ENCODE results near the gene MRPL34. TPM values are rescaled to one million over a fixed set of nuclear protein-coding genes. Genes with fewer than 3 reads are reported as not detected.

The MRPL34 gene
- total and polyA plus RNA-seq, 4 donors: 23.3 to 301 (median 140) TPM

DNA sequence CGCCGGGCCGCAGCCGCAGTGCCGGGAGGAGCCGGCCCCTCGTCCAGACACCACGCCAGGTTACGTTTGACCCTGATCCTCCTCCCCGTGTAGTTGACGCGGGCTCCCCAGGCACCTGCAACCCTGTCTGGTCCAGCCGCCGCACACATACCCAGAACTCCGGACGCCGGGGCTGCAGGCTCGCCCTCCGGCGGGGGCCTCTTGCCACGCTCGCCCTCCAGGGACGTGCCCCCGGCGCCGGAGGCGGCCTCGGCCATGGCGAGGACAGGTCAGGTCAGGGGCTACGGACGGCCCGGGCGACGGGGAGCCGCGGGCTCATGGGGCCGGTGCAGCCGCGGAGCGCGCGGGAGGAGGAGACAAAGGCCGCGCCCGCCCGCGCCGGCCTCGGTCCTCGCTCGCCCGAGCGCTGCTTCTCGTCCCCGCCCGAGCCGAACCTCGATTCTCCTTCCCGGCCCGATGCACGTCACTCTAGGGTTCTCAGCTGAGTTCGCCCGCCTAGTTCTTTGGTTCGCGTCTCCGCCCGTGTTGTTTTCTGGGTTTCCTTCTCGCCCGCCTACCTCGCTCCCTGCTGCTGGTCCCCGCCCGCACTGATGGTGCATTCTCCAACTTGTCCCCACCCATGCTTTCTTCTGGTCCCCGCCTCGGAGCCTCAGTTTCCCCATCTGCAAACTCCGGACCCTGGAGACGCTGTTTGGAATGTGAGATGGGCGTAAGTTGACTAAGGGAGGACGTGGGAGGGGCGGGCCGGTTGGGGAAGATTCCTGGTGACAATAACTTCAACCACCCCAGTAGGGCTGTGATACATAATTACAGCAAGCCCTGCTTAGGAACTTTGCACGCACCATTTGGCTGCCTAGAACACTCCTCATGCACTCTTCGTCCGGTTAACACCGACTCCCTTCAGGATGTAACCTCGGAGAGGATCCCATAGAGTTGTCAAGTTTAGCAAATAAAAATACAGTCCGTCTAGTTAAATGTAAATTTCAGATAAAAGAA, 29.0 kb downstream of the MRPL34 start, which contains the start of gene ANO8:
TSS of gene ANO8 (minus strand) at position 442 of the 996 bp plus-strand sequence. CDS start at position 257, 185 bp downstream.
- Histone ChIP-seq H3K9ac (ENCODE audit: low read depth in 1 of 2, low read length in 2 of 2) (peak within 1 kb of the TSS in 1 of 2 donors; percentile 56), H3K36me3 (ENCODE audit: control insufficient read depth in 4 of 4, insufficient read depth in 3 of 4, low read depth in 1 of 4, low read length in 3 of 4) (no peaks in the 10 kb centered on the region), H3K27ac (ENCODE audit: low read depth in 1 of 2, low read length in 2 of 2) (no peak within 1 kb of the TSS), H3K9me3 (ENCODE audit: control insufficient read depth in 4 of 4, low read length in 3 of 4) (no peaks in the 10 kb centered on the region), H3K4me1 (ENCODE audit: control insufficient read depth in 4 of 4, insufficient read depth in 4 of 4, low read length in 3 of 4) (peaks cover 8 to 34% (median 25%) of the 10 kb centered on the region in 4 donors), H3K27me3 (ENCODE audit: control insufficient read depth in 4 of 4, insufficient read depth in 4 of 4, low read length in 3 of 4) (no peaks in the 10 kb centered on the region), H3K4me3 (ENCODE audit: low read depth in 1 of 3, low read length in 3 of 3) (peak within 1 kb of the TSS; percentile 49 to 71 (median 63))
- peak; percentile 94 for DNase-seq (ENCODE audit: low spot score)
- WGBS: 2% methylated on average over 86 of the region's 86 CpGs
- no peak for TF ChIP-seq JUND (IDR thresholded peaks at IDR 0.05)
- no peak for TF ChIP-seq FOXA2 (IDR thresholded peaks at IDR 0.05)
- no peak for TF ChIP-seq EGR1 (IDR thresholded peaks at IDR 0.05; ENCODE audit: low read depth in 2 of 2)
- no peak for TF ChIP-seq FOXA1 (IDR thresholded peaks at IDR 0.05)
- no peak for TF ChIP-seq HNF4G (IDR thresholded peaks at IDR 0.05)
- TF ChIP-seq GABPA (IDR thresholded peaks at IDR 0.05 in 1 of 2, conservative IDR thresholded peaks at IDR 0.05 in 1 of 2): peak in 1 of 2 donors; percentile 36
- no peak for TF ChIP-seq ATF3 (IDR thresholded peaks at IDR 0.05)
- TF ChIP-seq YY1 (IDR thresholded peaks at IDR 0.05): peak; percentile 54
- TF ChIP-seq NR2F2 (IDR thresholded peaks at IDR 0.05): no peak
- TF ChIP-seq SP1 (IDR thresholded peaks at IDR 0.05): peak; percentile 62
- TF ChIP-seq, protein P1, sequence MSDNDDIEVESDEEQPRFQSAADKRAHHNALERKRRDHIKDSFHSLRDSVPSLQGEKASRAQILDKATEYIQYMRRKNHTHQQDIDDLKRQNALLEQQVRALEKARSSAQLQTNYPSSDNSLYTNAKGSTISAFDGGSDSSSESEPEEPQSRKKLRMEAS (IDR thresholded peaks at IDR 0.05): no peak
- peak; percentile 25 to 40 for TF ChIP-seq RXRA (IDR thresholded peaks at IDR 0.05)
- TF ChIP-seq TAF1 (conservative IDR thresholded peaks at IDR 0.05): no peak
- TF ChIP-seq REST (IDR thresholded peaks at IDR 0.05): no peak
- TF ChIP-seq RAD21 (IDR thresholded peaks at IDR 0.05): peak in 1 of 2 donors; percentile 29
- TF ChIP-seq CTCF (IDR thresholded peaks at IDR 0.05; ENCODE audit: low read depth, low read length, missing input control): no peak

DNA sequence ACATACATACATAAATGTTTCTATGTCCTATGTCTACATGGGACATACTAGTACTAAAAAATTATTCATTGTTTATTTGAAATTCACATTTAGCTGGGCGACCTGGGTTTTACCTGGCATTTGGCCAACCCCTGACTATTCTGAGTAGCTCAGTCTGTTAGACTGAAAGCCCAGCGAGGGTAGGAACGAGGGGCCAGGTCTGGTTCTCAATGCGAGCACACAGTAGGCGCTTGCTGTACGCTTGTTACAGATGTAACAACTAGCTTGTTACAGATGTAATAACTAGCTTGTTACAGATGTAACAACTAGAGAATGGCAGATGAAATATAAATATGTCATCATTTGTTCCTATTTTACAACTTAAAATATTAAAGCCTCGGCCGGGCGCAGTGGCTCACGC, 29.9 kb downstream of the MRPL34 start:
- WGBS: 73% methylated on average over 10 of the region's 10 CpGs
- Histone ChIP-seq H3K36me3 (ENCODE audit: control insufficient read depth in 4 of 4, insufficient read depth in 3 of 4, low read depth in 1 of 4, low read length in 3 of 4) (no peaks in the 10 kb centered on the region), H3K9ac (ENCODE audit: low read depth in 1 of 2, low read length in 2 of 2) (no peak overlapping the region), H3K9me3 (ENCODE audit: control insufficient read depth in 4 of 4, low read length in 3 of 4) (no peaks in the 10 kb centered on the region), H3K27ac (ENCODE audit: low read depth in 1 of 2, low read length in 2 of 2) (no peak overlapping the region), H3K4me1 (ENCODE audit: control insufficient read depth in 4 of 4, insufficient read depth in 4 of 4, low read length in 3 of 4) (peaks cover 9 to 37% (median 26%) of the 10 kb centered on the region in 4 donors), H3K27me3 (ENCODE audit: control insufficient read depth in 4 of 4, insufficient read depth in 4 of 4, low read length in 3 of 4) (no peaks in the 10 kb centered on the region), H3K4me3 (ENCODE audit: low read depth in 1 of 3, low read length in 3 of 3) (no peak overlapping the region)
- TF ChIP-seq RXRA (IDR thresholded peaks at IDR 0.05) (no peak), NR2F2 (IDR thresholded peaks at IDR 0.05) (no peak), JUND (IDR thresholded peaks at IDR 0.05) (no peak), SP1 (IDR thresholded peaks at IDR 0.05) (no peak), HNF4G (IDR thresholded peaks at IDR 0.05) (no peak)
- TF ChIP-seq, protein P2, sequence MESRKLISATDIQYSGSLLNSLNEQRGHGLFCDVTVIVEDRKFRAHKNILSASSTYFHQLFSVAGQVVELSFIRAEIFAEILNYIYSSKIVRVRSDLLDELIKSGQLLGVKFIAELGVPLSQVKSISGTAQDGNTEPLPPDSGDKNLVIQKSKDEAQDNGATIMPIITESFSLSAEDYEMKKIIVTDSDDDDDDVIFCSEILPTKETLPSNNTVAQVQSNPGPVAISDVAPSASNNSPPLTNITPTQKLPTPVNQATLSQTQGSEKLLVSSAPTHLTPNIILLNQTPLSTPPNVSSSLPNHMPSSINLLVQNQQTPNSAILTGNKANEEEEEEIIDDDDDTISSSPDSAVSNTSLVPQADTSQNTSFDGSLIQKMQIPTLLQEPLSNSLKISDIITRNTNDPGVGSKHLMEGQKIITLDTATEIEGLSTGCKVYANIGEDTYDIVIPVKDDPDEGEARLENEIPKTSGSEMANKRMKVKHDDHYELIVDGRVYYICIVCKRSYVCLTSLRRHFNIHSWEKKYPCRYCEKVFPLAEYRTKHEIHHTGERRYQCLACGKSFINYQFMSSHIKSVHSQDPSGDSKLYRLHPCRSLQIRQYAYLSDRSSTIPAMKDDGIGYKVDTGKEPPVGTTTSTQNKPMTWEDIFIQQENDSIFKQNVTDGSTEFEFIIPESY (IDR thresholded peaks at IDR 0.05): no peak
- no peak for DNase-seq (ENCODE audit: low spot score)
